Activated T-cell treated with anti-CD3 and anti-CD28 coated beads, Interleukin-2, amount 50 U/mL, for 48 hours (primary cell): ENCODE results near the gene TTBK2.
"Not testable (repeated sequence)": the region's sequence is repeated elsewhere in the genome, so short reads cannot be mapped to it uniquely, and the experiment has no call there.

Experiments used
- DNase-seq, 2 experiments: peaks; one replicate each; pipeline ENCODE4 v3.0.0-alpha.2; 2020

The TTBK2 gene

GRCh38 chr15:42903388-42904324, 16.9 kb downstream of the TTBK2 start:
- DNase-seq = no peak

- not testable (repeated sequence) for DNase-seq
Measured at GRCh38 chr15:42893911-42894310, 26.7 kb downstream of the TTBK2 start.

DNA sequence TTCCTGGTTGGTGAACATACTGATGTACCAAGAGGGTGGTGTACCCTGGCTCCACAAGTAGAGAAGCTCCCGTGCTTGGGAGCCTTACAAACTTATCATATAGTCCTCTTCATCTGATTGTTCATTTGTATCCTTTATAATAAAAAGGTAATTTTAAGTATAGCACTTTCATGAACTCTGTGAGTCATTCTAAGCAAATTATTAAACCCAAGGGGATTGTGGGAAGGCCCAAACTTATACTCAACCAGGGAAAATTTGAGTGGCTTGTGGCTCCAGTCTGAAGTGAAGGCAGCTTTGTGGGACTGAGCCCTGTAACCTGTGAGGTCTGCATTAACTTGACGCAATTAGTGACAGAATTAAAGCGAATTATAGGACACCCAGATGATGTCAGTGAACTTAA, 29.0 kb downstream of the TTBK2 start:
- DNase-seq = no peak

- no peak for DNase-seq
Measured at GRCh38 chr15:42890161-42890913, 30.2 kb downstream of the TTBK2 start.

- DNase-seq = not testable (repeated sequence)
Measured at GRCh38 chr15:42887384-42887783, 33.2 kb downstream of the TTBK2 start.

GRCh38 chr15:42880121-42880520, 40.5 kb downstream of the TTBK2 start:
- DNase-seq = no peak

DNA sequence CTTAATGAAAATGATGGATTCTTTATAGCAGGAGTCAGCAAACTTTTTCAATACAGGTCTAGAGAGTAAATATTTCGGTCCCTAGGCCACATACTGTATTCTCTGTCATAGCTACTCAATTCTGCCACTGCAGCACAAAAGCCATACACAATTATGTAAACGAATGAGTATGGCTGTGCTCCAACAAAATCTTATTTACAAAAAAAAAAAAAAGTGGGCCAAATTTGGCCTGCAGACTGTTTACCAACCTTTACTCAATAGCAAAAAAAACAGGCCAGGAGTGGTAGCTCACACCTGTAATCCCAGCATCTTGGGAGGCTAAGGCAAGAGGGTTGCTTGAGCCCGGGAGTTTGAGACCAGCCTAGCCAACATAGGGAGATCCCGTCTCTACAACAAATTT, 41.1 kb downstream of the TTBK2 start:
- DNase-seq = no peak

- no peak for DNase-seq
Measured at GRCh38 chr15:42876224-42876623, 44.4 kb downstream of the TTBK2 start.

- DNase-seq = no peak
Measured at GRCh38 chr15:42868683-42869082, 51.9 kb downstream of the TTBK2 start.

- no peak for DNase-seq
Measured at GRCh38 chr15:42863572-42864239, 56.9 kb downstream of the TTBK2 start.

DNA sequence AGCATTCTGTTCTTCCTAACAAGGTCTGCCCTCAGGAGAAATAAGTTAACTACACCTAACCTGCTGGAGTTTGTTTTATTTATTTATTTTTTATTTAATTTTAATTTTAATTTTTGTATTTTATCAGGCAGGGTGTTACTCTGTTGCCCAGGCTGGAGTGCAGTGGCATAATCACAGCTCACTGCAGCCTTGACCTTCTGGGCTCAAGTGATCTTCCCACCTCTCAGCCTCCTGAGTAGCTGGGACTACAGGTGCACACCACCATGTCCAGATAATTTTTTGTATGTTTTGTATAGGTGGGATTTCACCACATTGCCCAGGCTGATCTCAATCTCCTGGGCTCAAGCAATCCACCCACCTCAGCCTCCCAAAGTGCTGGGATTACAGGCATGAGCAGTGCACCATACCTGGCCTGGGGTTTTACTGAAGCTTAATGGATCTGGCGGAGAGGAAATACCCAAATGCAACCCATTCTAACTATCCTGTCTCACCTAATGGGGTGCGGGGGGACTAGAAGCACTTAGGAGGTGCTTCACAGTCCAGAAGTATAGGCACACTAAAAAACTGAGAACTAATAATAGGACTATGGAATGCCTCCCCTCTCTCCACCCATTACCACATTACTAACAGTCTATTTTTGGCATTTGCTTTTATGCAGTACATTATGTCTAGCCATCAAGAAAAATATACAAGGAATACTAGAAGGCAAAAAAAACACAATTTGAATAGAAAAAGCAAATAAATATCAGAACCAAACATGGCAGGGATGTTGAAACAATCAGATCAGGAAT, 61.4 kb downstream of the TTBK2 start:
- DNase-seq = no peak

GRCh38 chr15:42858540-42858939, 62.0 kb downstream of the TTBK2 start:
- DNase-seq = no peak

DNA sequence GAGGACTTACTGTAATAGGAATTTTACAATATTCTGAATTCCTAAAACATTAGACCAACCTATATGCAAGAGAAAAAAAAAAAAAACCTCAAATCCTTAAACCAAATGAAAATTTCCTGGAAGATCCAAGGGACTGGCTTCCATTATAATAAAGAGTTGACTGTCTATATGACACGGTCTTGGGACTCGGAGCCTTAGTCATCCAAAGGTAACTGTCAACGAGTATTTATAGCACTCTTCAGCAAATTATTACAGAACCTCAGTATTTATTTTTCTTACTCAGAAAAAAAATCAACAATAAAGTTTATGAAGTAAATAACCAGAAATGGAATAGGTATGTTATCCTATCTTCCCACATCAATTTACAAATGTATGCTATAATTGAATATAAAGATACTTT, 66.0 kb downstream of the TTBK2 start:
- DNase-seq = no peak

- no peak for DNase-seq
Measured at GRCh38 chr15:42849836-42850235, 70.7 kb downstream of the TTBK2 start.

GRCh38 chr15:42848846-42849245, 71.7 kb downstream of the TTBK2 start:
- no peak for DNase-seq

DNA sequence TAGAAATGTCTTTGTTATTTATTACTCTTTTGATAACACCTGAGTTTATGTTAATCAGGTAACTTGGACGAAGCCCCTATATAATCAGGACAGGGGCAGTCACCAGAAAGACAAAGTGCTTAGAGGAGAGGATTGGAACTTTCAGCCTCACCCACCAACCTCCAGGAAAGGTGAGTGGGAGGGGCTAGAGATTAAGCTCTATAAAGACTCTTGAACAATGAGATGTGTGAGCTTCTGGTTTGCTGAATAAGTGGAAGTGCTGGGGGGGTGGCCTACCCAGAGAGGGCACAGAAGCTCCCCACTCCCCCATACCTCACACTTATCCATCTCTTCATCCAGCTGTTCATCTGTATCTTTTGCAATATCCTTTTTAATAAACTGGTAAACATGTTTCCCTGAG, 73.9 kb downstream of the TTBK2 start:
- no peak for DNase-seq

DNA sequence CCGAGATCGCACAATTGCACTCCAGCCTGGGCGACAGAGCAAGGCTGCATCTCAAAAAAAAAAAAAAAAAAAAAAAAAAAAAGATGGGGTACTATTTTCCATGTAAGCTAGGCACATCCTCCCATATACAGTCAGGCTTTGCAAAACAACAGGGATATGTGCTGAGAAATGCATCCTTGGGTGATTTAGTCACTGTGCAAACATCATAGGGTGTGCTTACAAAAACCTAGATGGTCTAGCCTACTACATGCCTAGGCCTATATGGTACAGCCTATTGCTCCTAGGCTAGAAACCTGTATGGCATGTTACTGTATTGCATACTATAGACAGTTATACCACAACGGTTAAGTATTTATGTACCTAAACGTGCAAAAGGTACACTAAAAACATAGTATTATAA, 75.0 kb downstream of the TTBK2 start:
- DNase-seq = no peak

- no peak for DNase-seq
Measured at GRCh38 chr15:42843699-42844098, 76.9 kb downstream of the TTBK2 start.

- DNase-seq = no peak
Measured at GRCh38 chr15:42836251-42836650, 84.3 kb downstream of the TTBK2 start.

GRCh38 chr15:42832576-42832975, 88.0 kb downstream of the TTBK2 start:
- DNase-seq = no peak

- no peak for DNase-seq
Measured at GRCh38 chr15:42826251-42826890, 94.2 kb downstream of the TTBK2 start.

GRCh38 chr15:42825599-42825998, 95.0 kb downstream of the TTBK2 start:
- no peak for DNase-seq
